ENCODE measurements around the gene USP53.
"Not testable (repeated sequence)": the region's sequence is repeated elsewhere in the genome, so short reads cannot be mapped to it uniquely, and the experiment has no call there.

The USP53 gene

DNA sequence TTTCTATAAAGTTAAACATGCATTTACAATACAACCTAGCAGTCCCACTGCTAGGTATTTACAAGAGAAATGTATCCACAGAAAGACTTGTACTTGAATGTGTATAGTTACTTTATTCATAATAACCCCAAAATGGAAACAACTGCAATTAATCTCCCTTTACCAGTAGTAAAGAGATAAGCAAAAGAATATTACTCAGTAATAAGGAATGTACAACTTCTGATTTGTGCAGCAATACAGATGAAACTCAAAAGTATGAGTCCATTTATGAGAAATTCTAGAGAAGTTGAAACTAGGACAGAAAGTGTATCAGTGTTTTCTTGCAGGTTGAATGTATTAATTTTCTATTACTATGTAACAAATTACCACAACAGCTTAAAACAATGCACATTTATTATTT lies 15.2 kb downstream of the USP53 start:
- in situ Hi-C loops (cut with HindIII; ENCODE audit: low sequenced_read_pairs) = loop anchor here (10.0 kb wide), 1 partner anchor 143 kb away; no protein-coding TSS in a partner anchor

DNA sequence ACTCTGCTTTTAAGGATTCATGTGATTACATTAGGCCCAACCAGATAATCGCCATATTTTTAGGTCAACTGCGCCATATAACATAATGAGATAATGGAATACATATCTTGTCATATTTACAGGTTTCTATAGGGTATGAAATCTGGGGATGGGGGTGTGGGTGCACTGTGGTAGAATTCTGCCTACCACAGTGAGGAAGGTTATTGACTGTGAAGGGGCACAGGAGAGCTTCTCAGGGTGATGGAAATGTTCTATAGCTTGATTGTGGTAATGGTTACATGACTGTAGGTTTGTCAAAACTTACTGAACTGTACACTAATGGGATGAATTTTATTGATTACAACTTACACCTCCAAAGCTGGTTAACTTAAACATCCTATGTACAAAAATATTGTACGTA lies 15.9 kb downstream of the USP53 start:
- in situ Hi-C loops (cut with HindIII; ENCODE audit: low sequenced_read_pairs) = loop anchor here (10.0 kb wide), 1 partner anchor 144 kb away; no protein-coding TSS in a partner anchor

DNA sequence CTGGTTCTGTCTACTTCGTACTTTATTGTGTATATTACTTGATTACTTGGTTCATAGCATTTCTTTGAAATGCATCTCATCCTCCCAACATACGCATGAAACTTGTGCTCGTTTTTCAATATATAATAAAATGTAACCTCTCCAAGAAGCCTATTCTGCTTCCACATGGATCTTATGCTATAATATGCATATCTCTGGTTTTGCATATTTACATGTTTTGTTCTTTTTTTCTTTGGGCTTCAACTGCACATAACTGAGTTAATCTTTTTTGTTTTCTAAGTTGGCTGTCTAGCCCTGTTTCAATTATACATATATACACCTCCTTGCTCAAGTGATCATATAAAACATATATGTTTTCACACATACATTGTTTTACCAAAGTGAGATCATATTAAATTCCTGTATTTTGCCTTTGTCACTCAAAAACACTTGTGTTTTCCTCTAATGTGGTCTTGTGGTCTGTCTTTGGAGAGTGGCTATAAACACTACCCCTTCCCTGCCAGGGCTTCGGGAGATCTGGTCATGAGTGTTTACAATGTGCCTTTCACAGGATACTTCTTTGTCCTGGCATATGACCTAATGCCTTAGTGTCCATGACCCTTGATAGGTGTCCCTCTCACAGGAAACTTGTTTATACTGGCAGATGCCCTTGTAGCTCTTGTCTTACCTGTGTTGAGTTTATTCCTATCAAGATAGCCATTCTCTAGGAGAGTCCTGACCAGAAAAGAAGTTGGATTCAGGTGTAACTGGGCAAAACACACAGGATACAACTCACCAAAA lies 17.6 kb downstream of the USP53 start:
- in situ Hi-C loops (cut with HindIII; ENCODE audit: low sequenced_read_pairs) = loop anchor here (10.0 kb wide), 1 partner anchor 145 kb away; no protein-coding TSS in a partner anchor

DNA sequence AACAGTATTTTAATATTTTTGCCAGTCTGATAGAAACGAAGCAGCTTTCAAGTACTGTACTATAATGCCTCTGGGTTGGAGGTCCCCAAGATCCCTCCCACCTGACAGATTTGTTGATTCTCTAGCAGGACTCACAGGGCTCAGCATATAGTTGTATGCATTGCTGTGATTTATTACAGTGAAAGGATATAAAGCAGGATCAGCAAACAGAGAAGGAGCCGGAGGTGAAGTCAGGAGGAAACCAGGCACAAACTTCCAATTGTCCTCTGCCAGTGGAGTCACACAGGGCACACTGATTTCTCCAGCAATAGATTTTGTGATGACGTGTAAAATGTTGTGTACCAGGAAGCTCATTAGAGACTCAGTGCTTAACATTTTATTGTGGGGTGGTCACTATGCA lies 19.0 kb downstream of the USP53 start:
- in situ Hi-C loops (cut with HindIII; ENCODE audit: low sequenced_read_pairs) = no loop called here

DNA sequence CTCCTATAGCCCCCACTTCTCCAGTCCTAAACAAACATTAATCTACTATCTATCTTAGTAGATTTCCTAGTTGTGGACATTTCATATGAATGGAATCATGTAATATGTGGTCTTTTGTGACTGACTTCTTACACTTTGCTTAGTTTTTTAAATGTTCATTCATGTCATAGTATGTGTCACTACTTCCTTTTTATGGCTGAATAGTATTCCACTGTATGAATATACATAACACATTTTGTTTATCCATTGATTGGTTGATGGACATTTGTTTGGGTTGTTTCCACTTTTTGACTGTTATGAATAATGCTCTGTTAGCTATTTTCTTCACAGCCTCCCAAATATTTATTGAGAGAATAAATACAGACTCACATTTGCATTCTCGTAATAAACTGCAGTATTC lies 19.8 kb downstream of the USP53 start:
- in situ Hi-C loops (cut with HindIII; ENCODE audit: low sequenced_read_pairs) = no loop called here

DNA sequence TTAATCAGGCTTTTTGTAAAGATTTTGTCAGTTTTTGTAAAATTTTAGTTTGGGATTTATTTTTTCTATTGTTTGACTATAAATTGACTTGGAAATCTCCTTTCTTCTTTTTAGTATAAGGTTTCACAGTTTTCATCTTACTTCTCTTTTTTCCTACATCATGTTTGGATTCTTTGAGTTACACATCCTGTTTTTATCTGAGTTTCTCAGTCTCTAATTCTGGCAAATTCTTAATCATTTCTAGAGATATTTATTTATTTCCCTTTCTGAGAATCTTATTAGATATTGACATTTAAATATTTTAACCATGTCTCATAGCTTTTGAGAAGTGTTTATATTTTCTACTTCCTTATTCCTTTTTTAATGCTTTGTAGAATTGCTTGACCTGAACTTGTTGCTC lies 20.7 kb downstream of the USP53 start:
- in situ Hi-C loops (cut with HindIII; ENCODE audit: low sequenced_read_pairs) = no loop called here

DNA sequence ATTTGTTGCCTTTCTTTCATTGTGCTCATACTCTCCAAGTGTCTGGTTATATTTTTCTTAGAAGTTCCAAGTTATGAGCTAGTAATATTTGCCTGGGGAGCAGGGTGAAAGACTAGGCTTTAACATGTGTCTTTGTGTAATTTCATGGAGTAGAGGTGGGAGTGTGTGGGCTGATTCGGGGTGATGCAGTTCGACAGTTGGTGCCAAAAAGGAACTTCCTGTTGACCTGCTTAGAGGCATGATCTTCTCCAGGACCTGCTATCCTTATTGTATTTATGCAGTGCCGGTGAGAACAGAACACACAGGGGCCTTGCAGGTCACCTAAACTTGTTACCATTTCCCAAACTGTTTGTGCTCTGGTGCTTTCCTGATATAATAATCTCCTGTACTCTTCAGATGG lies 21.2 kb downstream of the USP53 start:
- in situ Hi-C loops (cut with HindIII; ENCODE audit: low sequenced_read_pairs) = no loop called here

DNA sequence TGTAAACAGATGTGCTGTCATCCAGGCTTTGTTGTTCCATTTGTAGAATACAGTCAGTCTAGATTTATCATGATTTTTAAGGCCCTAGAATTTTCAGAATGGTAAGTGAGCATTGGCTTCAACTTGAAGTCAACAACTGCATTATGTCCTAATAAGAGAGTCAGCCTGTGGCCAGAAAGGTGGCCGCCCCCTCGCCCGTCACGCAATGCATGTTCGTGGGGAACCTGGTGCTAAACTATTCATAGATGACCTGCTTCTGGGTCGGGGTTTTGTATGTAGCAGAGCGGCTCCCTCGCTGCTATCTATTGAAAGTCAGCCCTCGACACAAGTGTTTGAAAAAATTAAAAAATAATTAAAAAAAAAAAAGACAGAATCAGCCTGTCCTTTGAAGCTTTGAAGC lies 24.7 kb downstream of the USP53 start:
- in situ Hi-C loops (cut with HindIII; ENCODE audit: low sequenced_read_pairs) = no loop called here

DNA sequence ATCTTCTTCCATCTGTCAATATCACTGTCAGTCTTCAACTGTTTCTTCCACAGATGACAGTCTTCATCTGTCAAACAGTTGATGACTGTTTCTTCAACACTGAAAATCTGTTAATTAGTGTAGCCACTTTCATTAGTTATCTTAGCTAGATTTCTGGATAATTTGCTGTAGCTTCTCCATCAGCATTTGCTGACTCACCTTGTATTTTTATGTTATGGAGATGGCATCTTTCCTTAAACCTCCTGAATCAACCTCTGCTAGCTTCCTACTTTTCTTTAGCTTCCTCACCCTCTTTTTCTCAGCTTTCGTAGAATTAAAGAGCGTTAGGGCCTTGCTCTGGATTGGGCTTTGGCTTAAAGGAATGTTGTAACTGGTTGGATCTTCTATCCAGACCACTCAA lies 25.1 kb downstream of the USP53 start:
- in situ Hi-C loops (cut with HindIII; ENCODE audit: low sequenced_read_pairs) = no loop called here

DNA sequence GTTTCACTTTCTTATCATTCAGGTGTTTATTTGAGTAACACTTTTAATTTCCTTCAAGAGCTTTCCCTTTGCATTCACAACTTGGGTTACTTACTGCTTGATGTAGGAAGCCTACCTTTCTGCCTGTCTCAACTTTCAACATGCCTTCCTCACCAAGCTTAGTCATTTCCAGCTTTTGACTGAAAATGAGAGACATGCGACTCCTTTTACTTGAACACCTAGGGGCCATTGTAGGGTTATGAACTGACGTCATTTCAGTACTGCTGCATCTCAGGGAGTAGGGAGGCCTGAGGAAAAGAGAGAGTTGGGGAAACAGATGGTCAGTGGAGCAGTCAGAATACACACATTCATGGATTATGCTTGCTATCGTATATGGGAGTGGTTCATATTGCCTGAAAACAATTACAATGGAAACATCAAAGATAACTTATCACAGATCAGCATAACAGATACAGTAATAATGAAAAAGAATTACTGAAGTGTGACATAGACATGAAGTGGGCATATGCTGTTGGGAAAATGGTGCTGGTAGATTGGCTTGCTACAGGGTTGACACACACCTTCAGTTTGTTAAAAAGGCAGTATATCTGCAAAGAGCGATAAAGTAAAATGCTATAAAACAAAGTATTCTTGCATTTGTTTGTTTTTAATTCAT lies 25.7 kb downstream of the USP53 start:
- in situ Hi-C loops (cut with HindIII; ENCODE audit: low sequenced_read_pairs) = no loop called here

DNA sequence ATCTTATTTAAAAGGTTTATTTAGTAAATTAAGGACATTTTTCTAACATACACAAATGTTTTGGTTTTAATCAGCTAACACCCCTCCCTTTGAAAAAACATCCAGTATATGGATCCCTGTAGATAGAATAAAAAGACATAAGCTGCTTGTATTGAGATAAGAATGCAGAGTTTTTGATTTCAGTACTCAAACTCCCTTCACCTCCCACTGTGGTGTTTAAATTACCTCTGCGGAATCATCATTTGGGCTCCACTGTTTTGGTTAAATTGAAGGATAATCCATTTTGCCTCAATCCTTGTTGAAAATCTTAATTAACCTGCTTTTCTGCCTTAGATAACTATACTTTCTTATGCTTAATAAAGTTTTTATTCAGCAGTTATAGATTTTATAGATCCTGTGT lies 27.6 kb downstream of the USP53 start:
- in situ Hi-C loops (cut with HindIII; ENCODE audit: low sequenced_read_pairs) = no loop called here

DNA sequence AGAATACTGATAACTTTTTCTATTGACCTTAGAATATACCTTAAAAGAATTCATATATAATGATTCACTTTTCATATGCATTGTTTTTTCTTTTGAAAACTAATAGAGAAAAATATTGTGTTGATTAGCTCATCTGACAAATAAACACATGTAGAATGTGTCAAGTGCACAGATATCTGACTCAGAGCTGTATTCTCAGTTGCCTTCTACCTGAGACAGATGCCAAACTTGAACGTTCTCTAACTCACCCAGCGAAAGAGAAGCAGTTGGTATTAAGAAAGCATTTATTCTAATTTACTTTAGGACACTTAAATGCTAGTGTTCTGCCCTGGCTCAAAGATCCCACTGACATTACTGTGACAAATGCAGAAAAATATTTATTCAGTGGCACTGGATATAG lies 28.1 kb downstream of the USP53 start:
- in situ Hi-C loops (cut with HindIII; ENCODE audit: low sequenced_read_pairs) = no loop called here

DNA sequence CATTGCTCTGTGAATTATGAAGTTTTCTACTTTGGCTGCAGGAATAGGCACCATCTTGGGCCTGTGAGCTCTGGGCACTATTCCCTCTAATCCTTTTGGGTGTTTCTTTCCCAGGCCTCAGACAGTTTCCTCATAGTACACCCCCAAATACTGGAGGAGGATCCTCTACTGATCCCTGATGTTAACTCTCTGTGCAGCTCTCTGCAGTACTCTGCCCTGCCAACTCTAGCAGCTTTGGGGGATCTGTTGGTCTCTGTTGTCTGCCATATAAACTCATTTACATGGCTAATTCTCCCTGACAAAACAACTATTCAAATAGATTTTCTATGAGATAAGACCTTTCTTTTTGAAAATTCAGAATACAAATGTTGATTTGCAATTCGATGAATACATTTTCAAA lies 29.9 kb downstream of the USP53 start:
- in situ Hi-C loops (cut with HindIII; ENCODE audit: low sequenced_read_pairs) = no loop called here

DNA sequence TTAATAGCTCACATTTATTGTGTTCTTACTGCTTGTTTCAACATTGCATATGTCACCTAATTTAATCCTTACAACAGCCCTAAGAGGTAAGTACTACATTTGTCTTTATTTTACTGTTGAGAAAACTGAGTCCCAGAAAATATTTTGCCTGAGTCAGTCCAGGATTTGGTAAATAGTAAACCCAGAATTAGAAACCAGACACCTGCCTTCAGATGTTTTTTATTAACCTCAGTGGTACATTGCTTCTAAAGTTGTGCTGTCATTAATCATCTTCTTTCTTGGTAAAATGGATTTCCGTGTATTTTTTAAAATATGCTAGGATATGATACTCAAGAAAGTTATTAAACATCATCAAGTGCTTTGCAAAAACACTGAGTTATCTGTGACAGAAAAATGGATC lies 31.4 kb downstream of the USP53 start:
- in situ Hi-C loops (cut with HindIII; ENCODE audit: low sequenced_read_pairs) = no loop called here

DNA sequence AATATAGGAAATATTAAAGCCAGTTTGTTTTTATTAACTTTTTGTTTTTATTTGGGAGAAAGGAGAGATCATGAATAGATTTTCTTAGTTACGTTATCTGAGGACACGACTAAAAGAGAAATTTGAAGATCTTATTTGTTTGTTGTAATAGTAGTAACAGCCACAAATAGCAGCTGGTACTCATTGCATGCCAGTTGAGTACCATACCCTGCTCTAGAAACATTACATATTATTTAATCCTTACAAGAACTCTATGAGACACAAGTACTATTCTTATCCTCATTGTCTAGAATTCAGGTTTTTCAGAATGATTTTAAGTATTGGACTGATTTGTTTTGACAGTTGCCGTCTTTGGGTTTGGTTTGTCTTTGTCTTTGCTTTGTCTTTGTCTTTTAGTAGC lies 31.8 kb downstream of the USP53 start:
- in situ Hi-C loops (cut with HindIII; ENCODE audit: low sequenced_read_pairs) = no loop called here

DNA sequence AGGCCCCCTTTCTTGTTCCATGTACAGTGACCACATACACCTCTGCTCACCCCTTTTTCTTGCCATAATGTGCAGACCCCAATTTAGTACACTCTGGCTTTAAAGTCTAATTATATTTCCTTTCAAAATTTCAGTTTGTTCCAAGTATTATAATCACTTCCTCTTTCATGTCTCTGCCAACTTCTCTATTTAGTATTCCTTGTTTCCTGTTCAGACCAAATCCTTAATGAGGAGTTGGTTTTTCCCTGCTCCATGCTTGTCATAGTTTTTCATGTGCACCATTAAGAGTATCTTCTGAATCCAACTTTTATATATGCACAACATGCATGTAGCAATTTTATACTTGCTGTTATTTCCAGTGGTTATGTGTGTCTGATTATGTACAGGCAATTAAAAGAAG lies 32.3 kb downstream of the USP53 start:
- in situ Hi-C loops (cut with HindIII; ENCODE audit: low sequenced_read_pairs) = no loop called here

DNA sequence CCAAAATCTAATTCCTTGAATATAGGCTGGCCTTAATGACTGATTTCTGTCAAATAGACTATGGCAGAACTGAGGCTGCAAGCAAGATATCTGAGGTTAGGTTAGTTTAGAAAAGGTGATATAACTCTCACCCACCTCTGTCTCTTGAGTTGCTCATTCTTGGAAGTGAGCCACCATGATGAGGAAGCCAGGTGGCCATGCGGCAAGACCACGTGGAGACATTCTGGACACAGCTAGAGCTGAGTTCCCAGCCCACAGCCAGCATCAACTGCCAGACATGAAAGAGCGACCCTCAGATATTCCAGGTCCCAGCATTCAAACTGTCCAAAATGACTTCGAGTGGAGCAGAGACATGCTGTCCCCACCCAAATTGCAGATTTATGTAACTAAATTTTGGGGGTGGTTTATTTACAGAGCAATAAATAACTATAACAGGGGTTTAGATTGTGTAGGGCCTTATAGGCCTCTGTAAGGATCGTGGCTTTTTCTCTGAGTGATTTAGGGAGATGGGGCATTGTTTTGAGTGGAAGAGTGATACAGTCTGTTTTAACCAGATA lies 33.7 kb downstream of the USP53 start:
- in situ Hi-C loops (cut with HindIII; ENCODE audit: low sequenced_read_pairs) = no loop called here

DNA sequence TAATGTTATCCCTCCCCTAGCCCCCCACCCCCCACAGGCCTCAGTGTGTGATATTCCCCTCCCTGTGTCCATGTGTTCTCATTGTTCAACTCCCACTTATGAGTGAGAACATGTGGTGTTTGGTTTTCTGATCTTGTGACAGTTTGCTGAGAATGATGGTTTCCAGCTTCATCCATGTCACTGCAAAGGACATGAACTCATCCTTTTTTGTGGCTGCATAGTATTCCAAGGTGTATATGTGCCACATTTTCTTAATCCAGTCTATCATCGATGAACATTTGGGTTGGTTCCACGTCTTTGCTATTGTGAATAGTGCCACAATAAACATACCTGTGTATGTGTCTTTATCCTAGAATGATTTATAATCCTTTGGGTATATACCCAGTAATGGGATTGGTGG lies 38.5 kb downstream of the USP53 start:
- in situ Hi-C loops (cut with HindIII; ENCODE audit: low sequenced_read_pairs) = not testable (repeated sequence)

DNA sequence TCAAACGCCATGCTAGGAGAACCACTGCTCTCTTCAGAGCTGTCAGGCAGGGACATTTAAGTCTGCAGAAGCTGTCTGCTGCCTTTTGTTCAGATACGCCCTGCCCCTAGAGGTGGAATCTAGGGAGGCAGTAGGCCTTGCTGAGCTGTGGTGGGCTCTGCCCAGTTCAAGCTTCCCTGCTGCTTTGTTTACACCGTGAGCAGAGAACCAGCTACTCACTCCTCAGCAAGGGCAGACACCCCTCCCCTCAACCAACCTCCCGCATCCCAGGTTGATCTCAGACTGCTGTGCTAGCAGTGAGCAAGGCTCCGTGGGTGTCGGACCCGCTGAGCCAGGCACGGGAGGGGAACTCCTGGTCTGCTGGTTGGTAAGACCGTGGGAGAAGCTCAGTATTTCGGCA lies 42.7 kb downstream of the USP53 start:
- in situ Hi-C loops (cut with HindIII; ENCODE audit: low sequenced_read_pairs) = not testable (repeated sequence)

DNA sequence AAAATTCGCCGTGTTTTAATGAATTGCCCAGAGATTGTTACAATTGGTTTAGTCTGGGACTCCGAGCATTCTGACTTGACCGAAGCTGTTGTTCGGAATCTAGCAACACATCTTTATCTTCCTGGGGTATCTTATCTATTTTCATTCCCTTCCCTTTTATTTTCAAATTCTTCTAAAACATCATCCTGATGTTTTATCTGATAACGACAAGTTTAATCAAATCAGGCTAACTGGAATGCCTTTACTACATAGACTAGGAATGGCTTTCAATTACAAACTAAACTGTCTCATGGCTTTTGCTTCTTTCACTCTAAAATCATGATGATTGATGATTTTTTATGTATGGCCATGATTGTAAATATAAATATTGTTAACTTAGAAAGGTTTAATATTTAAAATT lies 48.0 kb downstream of the USP53 start:
- in situ Hi-C loops (cut with HindIII; ENCODE audit: low sequenced_read_pairs) = no loop called here

DNA sequence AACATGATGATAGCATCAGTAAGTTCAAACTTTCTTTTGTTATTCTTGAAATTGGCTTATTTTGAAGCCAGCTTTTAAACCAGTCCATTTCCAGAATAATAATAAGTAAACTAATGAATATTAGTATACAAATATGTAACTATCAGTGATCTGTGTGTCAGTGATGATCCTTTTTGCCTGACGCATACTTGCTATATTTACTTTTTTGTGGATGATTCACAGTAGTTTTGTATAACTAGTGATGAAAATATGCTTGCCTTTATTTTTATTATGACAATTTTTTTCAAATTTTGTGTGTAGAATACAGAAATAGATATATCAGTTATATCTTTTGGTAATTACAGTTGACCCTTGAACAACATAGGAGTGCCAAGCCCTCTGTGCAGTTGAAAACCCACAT lies 49.5 kb downstream of the USP53 start:
- in situ Hi-C loops (cut with HindIII; ENCODE audit: low sequenced_read_pairs) = no loop called here

DNA sequence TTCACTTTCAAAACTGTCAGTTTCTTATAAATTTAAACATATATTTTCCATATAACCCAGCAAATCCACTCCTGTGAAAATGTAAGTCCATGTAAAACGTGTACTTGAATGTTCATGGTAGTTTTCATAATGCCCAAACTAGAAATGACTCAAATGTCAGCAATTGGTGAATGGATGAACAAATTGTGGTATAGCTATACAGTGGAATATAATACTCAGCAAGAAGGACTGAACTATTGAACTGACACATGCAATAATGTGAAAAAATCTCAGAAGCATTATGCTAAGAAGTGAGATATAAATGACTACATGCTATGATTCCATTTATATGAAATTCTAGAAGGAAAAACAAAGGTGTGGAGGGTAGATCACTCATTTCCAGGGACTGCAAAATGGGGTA lies 52.2 kb downstream of the USP53 start:
- in situ Hi-C loops (cut with HindIII; ENCODE audit: low sequenced_read_pairs) = no loop called here

Data from endothelial cell of hepatic sinusoid (primary cell).